Measurements from ENCODE around the gene DSP. TPM values are rescaled to one million over a fixed set of nuclear protein-coding genes. Genes with fewer than 3 reads are reported as not detected.

Gene DSP
- total and polyA plus RNA-seq, 2 experiments from 2014 or later = 73.7 to 156 TPM

- H3K9me3 ChIP-seq (ENCODE audit: low read depth) = no peaks in the 10 kb centered on the region
- H4K20me1 ChIP-seq (ENCODE audit: insufficient read depth, poor library complexity, severe bottlenecking) = no peaks in the 10 kb centered on the region
- no peaks in the 10 kb centered on the region for H3K4me1 ChIP-seq (ENCODE audit: insufficient read depth)
- no peaks in the 10 kb centered on the region for H3K27me3 ChIP-seq
- 97% methylated on average over 13 of the region's 13 CpGs for WGBS (ENCODE audit: low lambda C conversion rate, missing lambda C conversion rate)
- no peak overlapping the region for H3K4me2 ChIP-seq
- H3K4me3 ChIP-seq = no peak overlapping the region
- H3K36me3 ChIP-seq (replicated peaks; ENCODE audit: insufficient read depth, low read depth) = no peaks in the 10 kb centered on the region
- TF ChIP-seq EZH2phosphoT487 (IDR thresholded peaks at IDR 0.05; ENCODE audit: low read depth, severe bottlenecking, unreplicated experiment) (no peak), EZH2 (IDR thresholded peaks at IDR 0.05; ENCODE audit: borderline replicate concordance) (no peak), CTCF (IDR thresholded peaks at IDR 0.05; ENCODE audit: poor library complexity) (no peak)
- DNase-seq (ENCODE audit: low spot score) = no peak
- no peak overlapping the region for H3K27ac ChIP-seq
- H3K9me2 ChIP-seq (replicated peaks; ENCODE audit: insufficient read depth) = no peaks in the 10 kb centered on the region
- H3K79me2 ChIP-seq = peaks cover 3% of the 10 kb centered on the region
- H2AFZ ChIP-seq = no peak overlapping the region
These were observed 27.6 kb downstream of the DSP start for GRCh38 chr6:7569082-7569481.

- Histone ChIP-seq H3K27me3 (no peaks in the 10 kb centered on the region), H3K79me2 (no peaks in the 10 kb centered on the region), H3K9me3 (ENCODE audit: low read depth) (no peaks in the 10 kb centered on the region), H3K36me3 (replicated peaks; ENCODE audit: insufficient read depth, low read depth) (no peaks in the 10 kb centered on the region), H4K20me1 (ENCODE audit: insufficient read depth, poor library complexity, severe bottlenecking) (no peaks in the 10 kb centered on the region), H3K9me2 (replicated peaks; ENCODE audit: insufficient read depth) (no peaks in the 10 kb centered on the region), H3K4me2 (no peak overlapping the region), H3K4me1 (ENCODE audit: insufficient read depth) (no peaks in the 10 kb centered on the region), H3K27ac (no peak overlapping the region), H2AFZ (no peak overlapping the region), H3K4me3 (no peak overlapping the region)
- TF ChIP-seq CTCF (IDR thresholded peaks at IDR 0.05; ENCODE audit: poor library complexity) (no peak), EZH2 (IDR thresholded peaks at IDR 0.05; ENCODE audit: borderline replicate concordance) (no peak), EZH2phosphoT487 (IDR thresholded peaks at IDR 0.05; ENCODE audit: low read depth, severe bottlenecking, unreplicated experiment) (no peak)
- 95% methylated on average over 9 of the region's 9 CpGs for WGBS (ENCODE audit: low lambda C conversion rate, missing lambda C conversion rate)
- no peak for DNase-seq (ENCODE audit: low spot score)
These were observed 30.9 kb downstream of the DSP start for GRCh38 chr6:7572213-7572943.

DNA sequence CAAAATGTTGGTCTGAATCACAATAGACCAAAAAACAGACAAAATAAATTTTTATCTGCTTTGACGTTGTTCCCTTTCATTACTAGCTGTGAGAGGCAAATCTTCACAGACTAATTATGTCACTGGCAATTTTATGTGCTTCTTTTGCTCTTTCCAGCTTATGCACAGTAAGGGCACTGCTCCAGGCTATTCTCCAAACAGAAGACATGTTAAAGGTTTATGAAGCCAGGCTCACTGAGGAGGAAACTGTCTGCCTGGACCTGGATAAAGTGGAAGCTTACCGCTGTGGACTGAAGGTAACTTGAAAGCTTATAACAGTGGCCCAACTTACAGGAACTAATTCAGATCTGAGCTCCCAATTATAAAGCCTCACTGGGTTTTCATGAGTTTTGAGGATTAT, 33.0 kb downstream of the DSP start:
- 82% methylated on average over 2 of the region's 2 CpGs for WGBS (ENCODE audit: low lambda C conversion rate, missing lambda C conversion rate)
- Histone ChIP-seq H3K4me1 (ENCODE audit: insufficient read depth) (no peaks in the 10 kb centered on the region), H3K27ac (no peak overlapping the region), H3K4me3 (no peak overlapping the region), H3K9me3 (ENCODE audit: low read depth) (no peaks in the 10 kb centered on the region), H4K20me1 (ENCODE audit: insufficient read depth, poor library complexity, severe bottlenecking) (no peaks in the 10 kb centered on the region), H2AFZ (no peak overlapping the region), H3K27me3 (no peaks in the 10 kb centered on the region), H3K4me2 (no peak overlapping the region), H3K36me3 (replicated peaks; ENCODE audit: insufficient read depth, low read depth) (peaks cover 4% of the 10 kb centered on the region), H3K9me2 (replicated peaks; ENCODE audit: insufficient read depth) (no peaks in the 10 kb centered on the region), H3K79me2 (no peaks in the 10 kb centered on the region)
- DNase-seq (ENCODE audit: low spot score) = no peak
- no peak for TF ChIP-seq CTCF (IDR thresholded peaks at IDR 0.05; ENCODE audit: poor library complexity)
- TF ChIP-seq EZH2phosphoT487 (IDR thresholded peaks at IDR 0.05; ENCODE audit: low read depth, severe bottlenecking, unreplicated experiment) = no peak
- TF ChIP-seq EZH2 (IDR thresholded peaks at IDR 0.05; ENCODE audit: borderline replicate concordance) = no peak

All from hepatocyte (in vitro differentiated cells).